CD8-positive, alpha-beta memory T cell (primary cell): ENCODE measurements around the gene ZNF543. TPM values are rescaled to one million over a fixed set of nuclear protein-coding genes. Genes with fewer than 3 reads are reported as not detected.
A peak's percentile ranks its signal among the peaks of the same experiment; 100 is the strongest.

Experiments
- CTCF ChIA-PET: fragments of 350-600 bp; sonication (Branson Sonifier 250); formaldehyde crosslinking; loops from one replicate; lab custom pipeline; 2021; ENCODE audit warnings: antibody characterized with exemption; lab: Charles Lee
- POLR2A ChIA-PET: fragments of 350-600 bp; sonication (Branson Sonifier 250); formaldehyde crosslinking; loops from one replicate; lab custom pipeline; 2021; ENCODE audit warnings: antibody characterized with exemption; lab: Charles Lee
- DNase-seq, 5 donors: peaks; one replicate each; pipeline versions ENCODE4 v3.0.0 to v3.0.0-alpha.2; 2020 to 2022; ENCODE audit warnings: mixed read lengths in 1 of 5
- H3K27ac ChIP-seq: one replicate; pipeline ENCODE4 v1.7.0; 2013; ENCODE audit warnings: low read depth, mild to moderate bottlenecking, low read length, moderate library complexity
- H3K27me3 ChIP-seq: 2 replicates; pipeline ENCODE4 v1.7.0; 2013; ENCODE audit warnings: low read length, mild to moderate bottlenecking; ENCODE audit not compliant: insufficient read depth, poor library complexity, severe bottlenecking
- H3K36me3 ChIP-seq: 2 replicates; pipeline ENCODE4 v1.7.0; 2013; ENCODE audit warnings: mild to moderate bottlenecking, low read length, moderate library complexity; ENCODE audit not compliant: insufficient read depth
- H3K4me1 ChIP-seq: 2 replicates; pipeline ENCODE4 v1.7.0; 2013; ENCODE audit warnings: mild to moderate bottlenecking, low read length, moderate library complexity; ENCODE audit not compliant: insufficient read depth
- H3K4me3 ChIP-seq: 2 replicates; pipeline ENCODE4 v1.7.0; 2013; ENCODE audit warnings: mild to moderate bottlenecking, low read length
- H3K9me3 ChIP-seq: 2 replicates; pipeline ENCODE4 v1.7.0; 2013; ENCODE audit warnings: mild to moderate bottlenecking, low read length
- H3K27ac Mint-ChIP-seq, 8 donors: one replicate each; pipeline ENCODE4 v1.8.0; 2020 to 2021; ENCODE audit warnings: mixed read lengths in 8 of 8, mild to moderate bottlenecking in 6 of 8, inconsistent platforms in 3 of 8, moderate library complexity in 3 of 8
- H3K27me3 Mint-ChIP-seq, 2 donors: one replicate each; pipeline ENCODE4 v1.8.0; 2020 to 2021; ENCODE audit warnings: mixed read lengths in 2 of 2, mild to moderate bottlenecking in 1 of 2, moderate library complexity in 1 of 2
- H3K36me3 Mint-ChIP-seq, 3 donors: one replicate each; pipeline ENCODE4 v1.8.0; 2020 to 2021; ENCODE audit warnings: mixed read lengths in 3 of 3, inconsistent platforms in 1 of 3, mild to moderate bottlenecking in 1 of 3
- H3K4me1 Mint-ChIP-seq, 3 donors: one replicate each; pipeline ENCODE4 v1.8.0; 2020 to 2021; ENCODE audit warnings: mixed read lengths in 3 of 3, inconsistent platforms in 1 of 3, mild to moderate bottlenecking in 1 of 3
- H3K4me3 Mint-ChIP-seq, 7 donors: one replicate each; pipeline ENCODE4 v1.8.0; 2020 to 2021; ENCODE audit warnings: mixed read lengths in 7 of 7, mild to moderate bottlenecking in 6 of 7, moderate library complexity in 4 of 7, inconsistent platforms in 2 of 7
- H3K9me3 Mint-ChIP-seq, 5 donors: one replicate each; pipeline ENCODE4 v1.8.0; 2020 to 2022; ENCODE audit warnings: mixed read lengths in 5 of 5, mild to moderate bottlenecking in 3 of 5, moderate library complexity in 2 of 5, inconsistent platforms in 1 of 5
- polyA plus RNA-seq: library from polyadenylated mRNA; unstranded; fragments of 300-500 nt; fragmentation: Illumina TruSeq; gene quantifications from one replicate; pipeline ENCODE4 v1.2.3, GENCODE V29; 2021
- total RNA-seq, 2 experiments: library from RNA; stranded (reverse); gene quantifications; one replicate each; pipeline ENCODE4 v1.2.3, GENCODE V29; 2021

ZNF543 gene
- total and polyA plus RNA-seq, 3 experiments from 2014 or later: 6.0 to 9.3 (median 9.0) TPM

DNA sequence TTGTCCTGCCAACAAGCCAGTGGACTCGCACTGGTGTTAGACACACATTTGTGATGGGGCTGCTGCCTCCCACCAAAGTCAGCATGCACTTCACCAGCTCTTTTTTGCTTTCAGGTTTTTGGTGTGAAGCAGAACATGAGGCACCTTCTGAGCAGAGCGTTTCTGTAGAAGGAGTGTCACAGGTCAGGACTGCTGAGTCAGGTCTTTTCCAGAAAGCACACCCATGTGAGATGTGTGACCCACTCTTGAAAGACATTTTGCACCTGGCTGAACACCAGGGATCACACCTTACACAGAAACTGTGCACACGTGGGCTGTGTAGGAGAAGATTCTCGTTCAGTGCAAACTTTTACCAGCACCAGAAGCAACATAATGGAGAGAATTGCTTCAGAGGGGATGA is 35.6 kb downstream of the ZNF543 start:
- POLR2A ChIA-PET: no interaction called here
- H3K4me1 Mint-ChIP-seq: peaks cover 28 to 33% (median 28%) of the 10 kb centered on the region in 3 donors
- no peak overlapping the region for H3K27ac Mint-ChIP-seq
- H3K27ac ChIP-seq: no peak overlapping the region
- CTCF ChIA-PET: no interaction called here
- peaks cover 36% of the 10 kb centered on the region for H3K36me3 ChIP-seq
- DNase-seq: no peak
- peak overlapping the region in 1 of 7 donors; percentile 76 for H3K4me3 Mint-ChIP-seq
- peaks cover 0 to 3% of the 10 kb centered on the region in 2 donors for H3K27me3 Mint-ChIP-seq
- no peak overlapping the region for H3K4me3 ChIP-seq
- H3K36me3 Mint-ChIP-seq: peaks cover 51 to 84% (median 80%) of the 10 kb centered on the region in 3 donors
- peaks cover 14% of the 10 kb centered on the region for H3K4me1 ChIP-seq
- H3K9me3 ChIP-seq: peaks cover 53% of the 10 kb centered on the region
- peaks cover 13 to 93% (median 82%) of the 10 kb centered on the region in 5 donors for H3K9me3 Mint-ChIP-seq
- no peaks in the 10 kb centered on the region for H3K27me3 ChIP-seq

DNA sequence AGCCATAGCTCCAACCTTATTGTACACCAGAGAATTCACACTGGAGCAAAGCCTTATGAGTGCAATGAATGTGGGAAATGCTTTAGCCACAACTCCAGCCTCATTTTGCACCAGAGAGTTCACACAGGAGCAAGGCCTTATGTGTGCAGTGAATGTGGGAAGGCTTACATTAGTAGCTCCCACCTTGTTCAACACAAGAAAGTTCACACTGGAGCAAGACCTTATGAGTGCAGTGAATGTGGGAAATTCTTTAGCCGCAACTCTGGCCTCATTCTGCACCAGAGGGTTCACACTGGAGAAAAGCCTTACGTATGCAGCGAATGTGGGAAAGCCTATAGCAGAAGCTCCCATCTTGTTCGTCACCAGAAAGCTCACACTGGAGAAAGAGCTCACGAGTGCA is 37.1 kb downstream of the ZNF543 start:
- H3K4me3 Mint-ChIP-seq: no peak overlapping the region
- H3K9me3 Mint-ChIP-seq: peaks cover 13 to 86% (median 76%) of the 10 kb centered on the region in 5 donors
- POLR2A ChIA-PET: no interaction called here
- peaks cover 0 to 1% of the 10 kb centered on the region in 2 donors for H3K27me3 Mint-ChIP-seq
- DNase-seq: no peak
- CTCF ChIA-PET: no interaction called here
- H3K36me3 ChIP-seq: peaks cover 36% of the 10 kb centered on the region
- peak overlapping the region; percentile 11 for H3K4me3 ChIP-seq
- H3K27ac Mint-ChIP-seq: no peak overlapping the region
- H3K27me3 ChIP-seq: no peaks in the 10 kb centered on the region
- H3K27ac ChIP-seq: no peak overlapping the region
- peaks cover 14 to 18% (median 14%) of the 10 kb centered on the region in 3 donors for H3K4me1 Mint-ChIP-seq
- peaks cover 46 to 73% (median 65%) of the 10 kb centered on the region in 3 donors for H3K36me3 Mint-ChIP-seq
- peaks cover 53% of the 10 kb centered on the region for H3K9me3 ChIP-seq
- H3K4me1 ChIP-seq: peaks cover 3% of the 10 kb centered on the region

DNA sequence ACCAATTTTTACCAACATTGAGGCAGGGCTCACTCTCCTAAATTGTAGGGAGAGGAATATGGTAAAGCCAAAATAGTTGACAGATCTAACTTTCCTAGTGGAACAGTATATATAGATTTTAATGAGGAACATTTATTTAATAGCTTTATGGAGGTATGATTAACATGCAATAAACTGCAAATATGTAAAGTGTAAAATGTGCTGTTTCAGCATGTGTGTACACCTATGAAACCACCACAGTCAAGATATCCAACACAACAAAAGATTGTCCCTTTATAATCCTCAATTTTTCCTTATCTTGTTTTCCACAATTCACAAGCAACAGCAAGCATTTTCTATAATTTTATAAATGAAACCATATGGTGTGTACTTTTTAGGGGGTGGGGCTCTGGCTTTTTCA is 39.0 kb downstream of the ZNF543 start:
- peak overlapping the region in 1 of 8 donors; percentile 76 for H3K27ac Mint-ChIP-seq
- no peak overlapping the region for H3K4me3 Mint-ChIP-seq
- no peak for DNase-seq
- peaks cover 6 to 83% (median 74%) of the 10 kb centered on the region in 5 donors for H3K9me3 Mint-ChIP-seq
- Histone ChIP-seq H3K4me1 (peaks cover 11% of the 10 kb centered on the region), H3K36me3 (peaks cover 33% of the 10 kb centered on the region), H3K4me3 (no peak overlapping the region), H3K27ac (no peak overlapping the region), H3K9me3 (peaks cover 39% of the 10 kb centered on the region), H3K27me3 (no peaks in the 10 kb centered on the region)
- H3K4me1 Mint-ChIP-seq: peaks cover 17 to 20% (median 18%) of the 10 kb centered on the region in 3 donors
- H3K27me3 Mint-ChIP-seq: peaks cover 0 to 6% of the 10 kb centered on the region in 2 donors
- ChIA-PET POLR2A (no interaction called here), CTCF (no interaction called here)
- H3K36me3 Mint-ChIP-seq: peaks cover 32 to 69% (median 58%) of the 10 kb centered on the region in 3 donors

DNA sequence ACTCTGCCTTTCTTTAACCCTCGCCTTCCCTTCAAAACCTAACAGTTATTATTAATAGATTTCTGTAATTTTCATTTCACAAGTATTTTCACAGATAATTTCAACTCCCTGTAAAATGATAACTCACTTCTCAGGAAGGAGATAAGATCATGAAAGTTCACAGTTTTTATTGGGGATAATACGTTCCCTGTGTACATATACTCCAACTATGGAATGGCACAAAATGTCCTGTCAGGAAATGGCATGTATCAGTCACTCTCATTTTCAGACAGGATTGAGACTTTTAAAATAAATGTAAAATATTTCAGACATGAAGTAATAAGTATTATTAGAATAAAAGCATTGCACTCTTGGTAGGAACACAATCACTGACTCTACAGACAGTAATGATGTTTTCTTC is 42.1 kb downstream of the ZNF543 start:
- ChIA-PET POLR2A (interaction anchor here (1.2 to 1.6 kb wide), 2 partner anchors 12 to 27 kb away, joined by 3 to 6 read pairs; partner anchors contain the start of genes ZNF304 and ZNF548), CTCF (no interaction called here)
- peak overlapping the region; percentile 79 for H3K4me3 ChIP-seq
- H3K9me3 ChIP-seq: peaks cover 13% of the 10 kb centered on the region
- H3K4me1 ChIP-seq: peaks cover 12% of the 10 kb centered on the region
- H3K27me3 ChIP-seq: no peaks in the 10 kb centered on the region
- Mint-ChIP-seq H3K27ac (peak overlapping the region; percentile 91 to 100 (median 98)), H3K4me3 (peak overlapping the region in 5 of 7 donors; percentile 91 to 94 (median 91)), H3K27me3 (peaks cover 0 to 6% of the 10 kb centered on the region in 2 donors), H3K4me1 (peaks cover 16 to 22% (median 19%) of the 10 kb centered on the region in 3 donors), H3K36me3 (peaks cover 8 to 50% (median 37%) of the 10 kb centered on the region in 3 donors), H3K9me3 (peaks cover 6 to 64% (median 53%) of the 10 kb centered on the region in 5 donors)
- H3K36me3 ChIP-seq: peaks cover 2% of the 10 kb centered on the region
- peak overlapping the region; percentile 69 for H3K27ac ChIP-seq
- no peak for DNase-seq

DNA sequence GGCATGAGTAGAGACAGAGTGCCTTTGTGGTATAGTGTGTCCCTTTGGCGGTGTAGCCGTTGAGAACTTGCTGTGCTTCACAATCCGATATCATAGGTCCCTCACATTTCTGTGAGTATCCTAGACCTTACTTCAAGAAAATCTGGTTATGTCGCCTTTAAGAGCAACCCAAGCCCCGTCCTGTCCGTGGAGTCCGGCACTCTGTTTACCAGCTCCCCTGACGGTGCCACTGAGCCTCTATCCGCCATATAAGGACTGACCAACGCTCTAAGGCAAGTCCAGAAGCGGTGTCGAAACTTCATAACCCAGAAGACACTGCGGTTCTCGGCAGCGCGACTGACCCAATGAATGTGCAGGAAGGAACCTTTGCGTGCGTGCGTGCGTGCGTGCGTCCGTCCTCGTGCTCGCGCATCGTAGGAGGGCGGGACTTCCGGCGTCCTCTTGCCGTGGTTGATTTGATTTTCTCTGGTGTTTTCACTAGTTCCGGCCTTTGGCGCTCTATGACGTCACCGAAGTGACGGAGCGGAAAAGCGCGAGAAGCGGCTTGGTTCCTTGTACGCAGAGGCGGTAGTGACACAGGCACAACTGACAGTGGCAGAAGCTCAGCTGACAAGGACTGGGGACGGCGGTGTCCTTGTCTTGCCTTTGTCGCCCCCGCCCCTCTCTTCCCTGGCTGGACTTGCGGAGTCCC is 42.9 kb downstream of the ZNF543 start, which contains the start of the genes TRAPPC2B and ZNF547:
Gene TRAPPC2B, plus strand, starts transcription at position 555 of the 691 bp plus-strand sequence. CDS start 1,283 bp downstream, outside the sequence.
Gene ZNF547, plus strand, starts transcription at position 555 of the 691 bp plus-strand sequence. CDS start 5,005 bp downstream, outside the sequence.
- H3K4me3 Mint-ChIP-seq: peak within 1 kb of the TSS; percentile 85 to 94 (median 91)
- CTCF ChIA-PET: no interaction called here
- H3K36me3 Mint-ChIP-seq: peaks cover 8 to 51% (median 31%) of the 10 kb centered on the region in 3 donors
- H3K27me3 ChIP-seq: no peaks in the 10 kb centered on the region
- H3K4me1 ChIP-seq: peaks cover 12% of the 10 kb centered on the region
- H3K9me3 ChIP-seq: peaks cover 7% of the 10 kb centered on the region
- peak; percentile 95 to 99 (median 98) for DNase-seq
- H3K9me3 Mint-ChIP-seq: peaks cover 6 to 61% (median 48%) of the 10 kb centered on the region in 5 donors
- H3K4me3 ChIP-seq: peak within 1 kb of the TSS; percentile 85
- H3K27ac Mint-ChIP-seq: peak within 1 kb of the TSS; percentile 91 to 100 (median 98)
- H3K27ac ChIP-seq: peak within 1 kb of the TSS; percentile 69
- no peaks in the 10 kb centered on the region for H3K36me3 ChIP-seq
- POLR2A ChIA-PET: interaction anchor here (0.7 to 1.6 kb wide), 3 partner anchors 12 to 114 kb away, joined by 3 to 6 read pairs (median 3); partner anchors contain the start of genes ZNF304 and ZNF548
- H3K4me1 Mint-ChIP-seq: peaks cover 16 to 22% (median 19%) of the 10 kb centered on the region in 3 donors
- peaks cover 0 to 6% of the 10 kb centered on the region in 2 donors for H3K27me3 Mint-ChIP-seq

DNA sequence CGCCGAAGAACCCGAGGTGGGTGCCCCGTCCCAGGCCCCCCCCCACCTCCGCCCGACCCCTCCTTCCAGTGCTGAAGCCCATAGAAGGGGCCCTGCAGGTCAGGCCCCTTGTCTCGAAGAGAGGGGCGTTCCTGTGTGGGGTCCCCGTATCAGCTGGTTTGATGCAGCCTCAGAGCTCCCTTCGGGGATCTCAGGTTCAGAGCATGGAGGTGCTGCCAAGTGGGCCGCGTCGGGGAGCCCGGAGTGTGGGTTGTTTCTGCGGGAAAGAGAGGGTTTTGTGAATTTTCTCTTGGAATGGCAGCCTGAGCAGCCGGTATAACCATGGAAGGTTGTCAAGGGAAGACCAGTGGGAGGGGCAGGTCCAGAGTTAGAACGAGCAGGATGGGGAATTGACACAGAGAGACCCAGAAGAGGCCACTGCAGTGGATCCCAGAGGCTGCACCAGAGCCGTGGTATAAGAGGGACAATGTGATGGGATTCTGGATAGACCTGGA is 43.5 kb downstream of the ZNF543 start:
- H3K36me3 Mint-ChIP-seq: peaks cover 9 to 51% (median 25%) of the 10 kb centered on the region in 3 donors
- no peaks in the 10 kb centered on the region for H3K36me3 ChIP-seq
- peak overlapping the region; percentile 85 for H3K4me3 ChIP-seq
- H3K27me3 Mint-ChIP-seq: peaks cover 0 to 6% of the 10 kb centered on the region in 2 donors
- peak overlapping the region; percentile 85 to 94 (median 91) for H3K4me3 Mint-ChIP-seq
- H3K27ac Mint-ChIP-seq: peak overlapping the region; percentile 91 to 100 (median 98)
- CTCF ChIA-PET: no interaction called here
- peaks cover 16 to 22% (median 19%) of the 10 kb centered on the region in 3 donors for H3K4me1 Mint-ChIP-seq
- H3K4me1 ChIP-seq: peaks cover 12% of the 10 kb centered on the region
- DNase-seq: no peak
- H3K9me3 ChIP-seq: peaks cover under 1% of the 10 kb centered on the region
- peak overlapping the region; percentile 69 for H3K27ac ChIP-seq
- POLR2A ChIA-PET: interaction anchor here (0.6 to 1.6 kb wide), 3 partner anchors 13 to 113 kb away, joined by 3 to 6 read pairs (median 5); partner anchors contain the start of gene ZNF304
- peaks cover under 1 to 59% (median 42%) of the 10 kb centered on the region in 5 donors for H3K9me3 Mint-ChIP-seq
- no peaks in the 10 kb centered on the region for H3K27me3 ChIP-seq

DNA sequence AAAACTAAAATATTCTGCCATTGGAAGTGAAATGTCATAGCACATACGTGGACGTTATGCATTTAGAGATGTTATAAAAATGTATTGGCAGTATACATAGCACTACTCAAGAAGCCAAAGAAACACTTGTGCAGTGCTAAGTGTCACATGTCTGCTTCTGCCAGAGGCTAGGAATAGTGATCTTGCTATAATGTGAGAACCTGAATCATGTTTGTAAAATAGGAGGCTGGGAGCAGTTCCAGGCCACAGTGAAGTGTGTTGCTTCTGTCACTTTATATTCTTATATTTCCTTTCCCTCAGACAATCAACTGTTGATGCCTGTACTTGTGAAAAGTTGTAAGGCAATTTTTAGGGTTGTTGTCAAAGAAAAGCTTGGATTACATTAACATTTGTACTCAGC is 46.5 kb downstream of the ZNF543 start:
- DNase-seq: no peak
- H3K36me3 ChIP-seq: no peaks in the 10 kb centered on the region
- no peaks in the 10 kb centered on the region for H3K9me3 ChIP-seq
- ChIA-PET CTCF (no interaction called here), POLR2A (no interaction called here)
- Mint-ChIP-seq H3K4me3 (peak overlapping the region in 1 of 7 donors; percentile 8), H3K27ac (no peak overlapping the region), H3K4me1 (peaks cover 19 to 22% (median 19%) of the 10 kb centered on the region in 3 donors), H3K36me3 (peaks cover 14 to 65% (median 32%) of the 10 kb centered on the region in 3 donors), H3K27me3 (peaks cover 0 to 6% of the 10 kb centered on the region in 2 donors), H3K9me3 (peaks cover 0 to 54% (median 23%) of the 10 kb centered on the region in 5 donors)
- H3K4me1 ChIP-seq: peaks cover 12% of the 10 kb centered on the region
- no peaks in the 10 kb centered on the region for H3K27me3 ChIP-seq
- no peak overlapping the region for H3K4me3 ChIP-seq
- H3K27ac ChIP-seq: no peak overlapping the region
